NCI-H1092 (cell line): ENCODE results near the gene ITPKB.

ENCODE experiments used
- DNase-seq: peaks from one replicate; lab custom pipeline; 2025; lab: John Stamatoyannopoulos, UW

ITPKB gene

DNA sequence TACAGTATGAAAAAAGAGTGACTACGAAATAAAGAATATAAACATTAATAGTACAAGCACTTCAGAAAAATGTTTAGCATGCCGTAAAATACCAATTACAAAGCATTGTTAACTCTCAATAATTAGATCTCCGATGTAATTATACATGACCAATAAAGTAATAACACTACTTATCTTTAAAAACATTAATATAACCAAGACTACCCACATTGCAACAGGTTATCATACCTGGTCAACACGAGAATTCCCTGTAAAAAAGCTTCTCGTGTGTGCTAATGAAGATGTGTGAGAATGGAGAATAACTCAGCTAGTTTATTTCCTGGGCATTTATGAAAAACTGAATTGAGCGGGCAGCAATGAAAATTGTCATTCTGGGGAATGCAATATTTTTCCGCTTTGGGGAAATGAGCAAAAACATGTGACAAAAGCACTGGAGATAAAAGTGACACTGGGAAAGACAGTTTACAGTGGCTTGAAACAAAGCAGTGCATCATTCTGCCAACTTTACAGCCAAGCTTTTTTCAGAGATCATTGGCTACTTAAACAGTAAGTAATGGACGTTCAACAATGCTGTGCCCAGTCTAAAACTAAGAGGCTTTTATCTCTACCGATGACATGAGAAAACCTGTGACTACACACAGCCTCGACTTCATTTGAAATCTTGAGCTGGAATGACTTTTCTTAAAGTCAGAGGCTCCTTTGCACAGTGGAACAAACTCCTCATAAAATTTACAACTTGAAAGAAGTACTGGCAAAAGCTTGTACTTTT is 34.7 kb downstream of the ITPKB start:
- no peak for DNase-seq

DNA sequence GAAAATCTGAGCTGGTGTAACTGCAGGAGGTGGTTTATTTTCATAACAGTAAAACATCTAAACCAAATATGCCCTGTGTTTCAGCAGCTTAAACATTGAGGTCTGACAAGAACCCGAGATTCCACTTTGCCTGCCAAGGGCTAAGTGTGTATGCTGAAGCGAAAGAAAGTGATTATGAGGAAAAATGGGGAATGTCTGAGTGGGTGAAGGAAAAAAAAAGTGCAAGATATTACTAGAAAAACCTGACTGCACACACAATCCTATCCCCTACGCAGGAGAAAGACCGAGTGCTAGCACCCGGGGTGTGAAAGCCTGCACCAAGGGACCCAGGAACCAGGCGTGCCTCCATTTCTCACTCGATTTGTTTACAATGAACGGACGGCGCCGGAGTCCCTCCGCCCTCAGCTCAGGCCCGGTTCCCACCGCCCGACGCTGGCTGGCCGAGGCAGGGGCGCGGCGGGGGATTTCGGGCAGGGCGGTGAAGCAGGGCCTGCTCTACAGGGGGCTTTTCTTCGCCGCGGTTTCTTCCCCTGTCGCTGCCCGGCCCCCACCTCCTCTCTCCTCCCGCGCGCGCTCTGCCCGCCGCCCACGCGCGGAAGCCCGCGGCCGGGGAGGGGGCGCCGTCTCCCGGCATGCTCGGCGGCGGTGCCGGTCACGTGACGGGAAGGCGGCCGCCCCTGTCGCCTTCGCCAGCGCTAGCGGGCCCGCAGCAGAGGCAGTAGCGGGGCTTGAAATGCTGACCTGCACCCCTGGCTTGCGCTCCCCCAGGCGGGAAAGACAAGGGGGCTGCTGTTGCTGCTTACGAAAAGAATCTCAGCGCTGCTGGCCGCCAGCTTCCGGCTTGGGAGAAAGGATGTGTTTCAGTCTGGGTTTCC is 35.9 kb downstream of the ITPKB start:
- DNase-seq: peak; percentile 58

DNA sequence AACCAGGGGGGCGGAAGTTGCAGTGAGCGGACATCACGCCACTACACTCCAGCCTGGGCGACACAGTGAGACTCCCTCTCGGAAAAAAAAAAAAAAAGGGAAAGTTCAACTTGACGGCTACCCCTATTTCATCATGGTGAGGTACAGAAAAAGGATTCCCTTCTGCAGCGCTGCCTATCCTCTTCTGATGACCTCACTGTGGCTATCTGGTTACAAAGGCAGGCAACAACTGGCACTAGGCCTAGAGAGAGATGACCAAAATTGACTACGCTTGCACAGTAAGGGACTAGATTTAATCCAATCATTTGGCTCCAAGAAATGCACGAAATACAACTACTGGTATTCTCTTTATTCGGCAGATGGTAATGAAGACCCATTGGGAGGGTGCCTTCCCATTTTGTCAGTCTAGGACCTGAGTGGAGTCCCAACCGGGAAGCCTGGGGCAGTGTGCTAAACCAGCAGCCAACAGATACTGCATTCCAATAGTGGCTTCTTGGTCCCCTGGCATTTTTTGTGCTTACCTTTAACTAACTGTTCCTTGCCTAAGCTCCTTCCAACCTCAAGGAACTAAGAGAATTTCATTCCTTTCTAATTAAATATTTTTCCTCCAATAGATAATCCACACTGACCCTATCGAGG is 36.6 kb downstream of the ITPKB start:
- DNase-seq: no peak

DNA sequence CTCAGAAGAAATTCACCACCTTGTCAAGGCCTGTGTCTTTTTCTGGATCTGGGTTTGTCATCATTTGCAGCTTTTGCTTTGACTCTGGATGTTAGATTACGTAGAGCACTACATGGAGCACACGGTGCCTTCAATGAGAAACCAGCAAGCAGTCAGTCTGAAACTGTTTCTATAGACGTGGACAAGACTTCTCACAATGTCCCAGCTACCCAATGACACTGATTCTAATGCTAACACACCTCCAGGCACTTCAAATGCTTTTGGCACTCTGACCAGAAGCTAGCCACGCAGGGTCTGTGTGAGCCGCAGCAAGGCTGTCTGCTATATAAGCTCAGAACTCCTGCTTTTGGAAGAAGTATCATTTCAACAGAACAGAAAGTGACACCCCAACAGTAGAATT is 38.2 kb downstream of the ITPKB start:
- no peak for DNase-seq

DNA sequence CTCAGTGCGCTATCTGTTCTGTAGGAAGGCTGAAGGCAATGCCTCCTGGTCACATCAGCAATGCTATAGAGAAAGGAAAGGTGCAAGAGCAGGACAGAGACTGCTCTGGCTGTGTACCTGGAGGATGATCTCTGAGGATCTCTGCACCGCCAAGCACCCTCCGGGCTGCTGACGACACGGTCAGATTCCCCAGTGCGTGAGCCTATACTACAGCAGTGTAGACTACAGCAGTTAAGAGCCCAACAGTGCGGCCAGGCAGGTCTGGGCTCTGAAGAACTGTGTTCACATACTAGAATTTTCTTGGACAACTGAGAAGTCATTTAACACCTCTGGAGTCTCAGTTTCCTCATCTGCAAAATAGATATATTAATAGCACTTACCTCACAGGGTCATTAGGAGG is 39.9 kb downstream of the ITPKB start:
- no peak for DNase-seq

DNA sequence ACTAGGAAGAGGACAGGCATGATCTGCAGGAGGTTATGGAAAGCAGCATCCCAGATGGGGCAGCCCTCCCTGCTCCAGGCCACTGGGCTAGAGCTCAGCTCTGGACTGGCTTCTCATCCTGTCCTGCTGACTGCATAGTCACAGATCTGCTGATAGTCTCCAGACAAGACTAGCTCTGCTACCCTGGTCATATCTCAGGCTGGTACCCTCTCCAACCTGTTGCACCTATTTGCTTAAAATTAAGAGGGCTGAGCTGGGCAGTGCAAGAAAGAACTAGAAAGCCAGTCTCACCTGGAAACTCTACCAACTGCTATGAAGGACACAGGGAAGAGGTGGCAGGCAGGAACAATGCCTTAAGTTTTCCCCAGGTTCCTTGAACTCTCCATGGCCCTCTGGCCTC is 40.4 kb downstream of the ITPKB start:
- DNase-seq: no peak

DNA sequence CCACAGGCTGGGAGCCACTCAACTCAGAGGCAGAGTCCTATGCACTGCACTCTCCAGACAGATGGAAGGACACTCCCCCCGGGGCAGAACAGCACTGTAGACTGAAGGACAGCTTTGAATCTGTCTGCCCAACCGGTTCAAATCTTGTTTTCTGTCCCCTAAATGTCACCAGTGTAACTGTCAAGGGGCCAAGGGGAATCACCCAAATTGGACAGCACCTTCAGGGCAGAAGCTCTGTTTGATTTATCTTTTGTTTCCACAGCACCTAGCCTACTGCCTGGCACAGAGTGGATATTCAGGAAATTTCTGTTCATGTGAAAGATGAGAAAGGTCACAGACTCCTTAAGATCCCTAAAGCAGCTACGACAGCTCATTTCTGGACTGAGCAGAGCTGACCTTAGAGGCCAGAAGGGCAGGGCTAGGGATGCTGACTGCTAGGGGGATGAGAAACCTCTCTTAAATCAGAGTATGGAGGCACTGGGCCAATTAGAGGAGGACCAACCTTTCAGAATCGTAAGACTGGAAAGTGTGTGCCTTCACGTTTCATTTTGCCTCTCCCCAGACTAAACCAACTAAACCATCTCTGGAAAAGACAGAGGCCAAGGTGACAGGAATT is 41.0 kb downstream of the ITPKB start:
- DNase-seq: no peak

DNA sequence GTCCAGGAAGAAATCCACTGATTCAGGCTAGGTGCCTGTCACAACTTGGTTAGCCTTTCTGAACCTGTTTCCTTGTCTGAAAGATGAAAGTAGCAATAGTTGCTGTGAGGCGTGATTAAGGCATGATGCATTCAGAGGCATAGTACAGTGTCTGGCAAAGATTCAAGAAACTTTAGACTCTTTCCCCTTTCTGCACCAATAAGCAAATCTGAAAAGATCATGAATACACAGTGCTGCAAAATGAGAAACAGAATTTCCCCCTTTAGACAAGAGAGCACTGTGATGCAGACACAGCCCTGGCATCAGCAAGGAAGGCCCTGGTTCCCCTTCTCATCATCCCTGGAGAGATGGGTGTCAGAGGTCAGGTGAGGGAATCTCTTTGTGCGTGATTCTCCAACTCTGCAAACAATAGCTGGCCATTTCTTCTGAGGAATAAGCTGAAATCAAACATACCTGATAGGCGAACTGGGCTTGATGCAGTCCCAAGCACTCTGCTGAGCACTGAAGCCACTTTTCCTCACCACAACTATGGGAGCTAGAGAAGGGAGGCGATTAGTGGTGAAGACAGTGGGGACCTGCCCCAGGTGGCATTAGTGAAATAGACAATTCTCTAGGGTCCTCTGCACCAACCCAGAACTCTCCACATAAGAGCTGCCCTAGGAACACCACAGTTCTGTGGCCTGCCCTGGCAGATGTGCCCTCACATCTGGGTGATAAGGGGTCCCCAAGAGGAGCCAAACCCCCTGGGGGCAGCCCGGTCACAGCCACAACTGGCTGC is 41.7 kb downstream of the ITPKB start:
- DNase-seq: no peak

DNA sequence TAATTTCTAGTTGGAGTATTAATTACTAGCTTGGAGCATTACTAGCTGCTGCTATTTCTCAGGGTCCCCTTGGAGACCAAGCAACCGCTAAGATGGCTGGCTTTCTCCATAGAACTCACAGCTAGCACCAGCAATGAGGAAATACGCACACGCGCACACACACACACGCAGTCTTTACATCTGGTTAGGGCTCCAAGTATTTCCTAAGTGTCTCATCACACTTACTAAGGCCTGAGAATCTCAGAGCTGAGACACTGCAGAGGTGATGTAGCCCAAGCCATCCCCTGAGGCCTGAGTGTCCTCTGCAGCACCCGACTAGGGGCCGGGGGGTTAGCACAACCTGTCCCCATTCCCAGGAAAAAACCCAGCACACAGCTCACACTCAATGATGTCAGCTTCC is 42.5 kb downstream of the ITPKB start:
- no peak for DNase-seq

DNA sequence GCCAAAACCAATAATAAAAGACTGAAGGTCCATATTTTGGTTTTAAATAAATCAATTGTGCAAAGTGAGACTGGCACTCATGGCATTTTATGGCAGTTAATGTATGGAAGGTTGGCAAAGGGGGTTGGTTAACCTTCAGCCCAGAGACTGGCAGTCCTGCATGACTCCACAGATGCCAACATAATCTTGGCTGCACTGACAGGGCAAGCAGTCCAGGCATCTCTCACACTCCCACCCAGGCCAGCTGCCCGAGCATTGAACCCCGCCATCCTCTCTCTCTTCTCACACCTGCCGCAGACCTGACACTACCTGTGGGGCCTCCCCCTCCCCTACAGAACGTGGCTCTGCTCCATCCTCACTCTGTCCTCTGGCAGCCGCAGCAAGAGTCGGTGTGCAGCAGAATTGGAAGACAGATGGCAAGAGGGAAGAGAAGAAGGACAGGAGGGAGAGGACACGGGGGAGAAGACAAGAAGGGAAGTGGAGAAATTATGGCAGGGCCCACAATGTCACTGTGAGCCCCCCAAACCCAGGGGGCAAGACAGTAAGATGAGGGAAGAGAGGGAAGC is 43.7 kb downstream of the ITPKB start:
- DNase-seq: no peak

DNA sequence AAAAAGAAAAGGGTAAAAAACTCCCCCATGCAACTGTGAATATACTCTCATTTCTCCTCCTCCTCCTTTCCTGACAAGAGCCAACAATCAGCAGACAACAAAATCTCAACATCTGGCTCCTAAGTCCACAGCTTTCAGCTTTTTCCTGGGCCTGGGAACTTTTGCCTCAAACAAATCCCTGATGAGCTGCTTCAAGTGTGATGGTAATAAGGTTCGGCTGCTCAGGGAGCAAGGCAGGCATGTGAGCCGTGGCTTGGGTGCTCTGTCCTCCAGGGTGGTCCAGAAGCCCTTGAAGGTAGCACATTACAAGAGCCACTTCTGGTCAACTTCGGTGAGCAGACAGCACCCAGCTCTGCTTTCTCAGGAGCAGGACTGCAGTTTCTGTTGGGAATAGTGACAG is 46.3 kb downstream of the ITPKB start:
- no peak for DNase-seq

DNA sequence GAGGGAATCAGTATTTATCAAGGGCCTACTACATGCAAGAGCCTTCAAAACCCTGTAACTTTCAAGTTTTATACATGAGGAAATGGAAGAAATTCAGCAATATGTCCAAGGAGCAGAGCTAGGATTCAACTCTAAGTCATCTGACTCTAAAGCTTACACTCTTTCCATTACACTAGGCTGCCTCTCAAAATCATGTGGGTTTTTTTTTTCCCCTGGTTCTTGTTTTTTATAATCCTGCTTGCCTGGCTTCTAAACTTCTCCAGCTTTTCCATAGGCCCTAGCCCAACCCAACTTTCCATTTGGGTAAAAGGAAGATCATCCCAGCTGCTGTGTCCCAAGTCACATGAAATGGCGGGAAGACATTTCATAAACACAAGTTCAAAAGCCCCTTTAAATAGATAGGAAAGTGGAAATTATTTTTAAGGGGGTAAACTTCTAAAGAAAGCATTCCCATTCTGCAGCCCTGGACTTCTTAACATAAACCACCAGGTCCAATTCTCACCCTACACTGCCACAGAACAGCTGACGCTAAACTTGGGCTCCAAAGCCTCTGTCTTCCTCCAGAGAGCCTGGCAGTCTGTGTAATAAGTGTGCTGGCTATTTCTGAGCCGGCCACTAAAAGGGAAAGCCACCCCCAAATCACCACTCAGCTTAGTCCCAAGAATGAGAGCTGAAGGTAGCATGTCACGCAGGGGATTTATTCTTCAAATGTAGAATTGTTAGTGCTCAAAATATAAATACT is 46.9 kb downstream of the ITPKB start:
- no peak for DNase-seq

DNA sequence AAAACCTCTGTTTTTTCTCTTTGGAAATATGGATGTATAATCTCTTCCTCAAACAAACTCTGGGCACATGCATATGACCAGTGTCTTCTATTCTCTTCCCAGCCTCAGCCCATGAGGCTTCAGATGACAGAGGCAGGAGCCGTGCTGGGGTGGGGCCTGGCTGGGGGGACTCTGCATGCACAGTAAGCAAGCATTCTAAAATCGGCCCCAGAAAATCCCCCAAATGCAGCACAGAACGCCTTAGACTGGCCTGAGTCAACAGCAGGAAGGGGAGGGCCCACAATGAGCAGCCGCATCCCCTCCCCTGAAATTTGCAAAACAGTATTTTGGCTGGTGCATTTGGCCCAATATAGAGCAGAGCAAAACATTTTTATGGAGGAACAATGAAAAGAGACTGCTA is 47.8 kb downstream of the ITPKB start:
- DNase-seq: no peak

DNA sequence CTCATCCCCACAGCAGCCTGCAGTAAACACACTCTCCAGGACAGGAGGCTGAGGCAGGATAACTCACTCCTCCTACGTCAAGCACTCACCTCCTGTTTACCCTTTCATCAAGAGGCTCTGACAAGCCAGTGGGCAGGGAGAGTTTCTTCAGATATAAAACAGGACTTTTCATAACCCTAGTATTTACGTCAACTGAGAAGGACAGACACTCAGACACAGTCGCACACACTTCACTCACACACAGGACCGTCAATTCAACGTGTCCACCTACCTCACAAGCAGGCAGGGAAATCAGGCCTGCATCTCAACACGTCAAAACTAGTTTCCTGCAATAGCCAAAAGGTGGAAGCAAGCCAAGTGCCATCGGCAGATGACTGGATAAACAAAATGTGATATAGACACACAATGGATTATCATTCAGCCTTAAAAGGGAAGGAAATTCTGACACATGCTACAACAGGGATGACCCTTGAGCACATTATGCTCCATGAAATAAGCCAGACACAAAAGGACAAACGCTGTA is 48.6 kb downstream of the ITPKB start:
- no peak for DNase-seq

DNA sequence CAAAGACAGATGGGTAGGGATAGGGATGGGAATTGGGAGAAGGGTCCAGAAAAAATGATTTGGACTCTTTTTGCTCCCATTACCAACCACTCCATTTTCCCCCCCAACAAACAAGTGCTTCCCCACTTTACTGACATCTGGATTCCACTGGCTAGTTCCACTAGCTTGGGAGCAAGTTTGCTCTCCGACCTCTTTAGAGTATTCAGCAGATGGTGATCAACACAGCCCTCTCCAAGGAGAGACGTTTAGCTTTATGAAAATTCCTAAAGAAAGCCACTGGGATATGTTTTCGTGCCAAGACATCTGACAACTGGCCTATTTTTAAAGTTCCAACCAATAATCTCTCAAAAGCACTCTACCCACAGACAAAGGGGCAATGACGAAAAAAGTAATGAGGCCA is 50.3 kb downstream of the ITPKB start:
- no peak for DNase-seq

DNA sequence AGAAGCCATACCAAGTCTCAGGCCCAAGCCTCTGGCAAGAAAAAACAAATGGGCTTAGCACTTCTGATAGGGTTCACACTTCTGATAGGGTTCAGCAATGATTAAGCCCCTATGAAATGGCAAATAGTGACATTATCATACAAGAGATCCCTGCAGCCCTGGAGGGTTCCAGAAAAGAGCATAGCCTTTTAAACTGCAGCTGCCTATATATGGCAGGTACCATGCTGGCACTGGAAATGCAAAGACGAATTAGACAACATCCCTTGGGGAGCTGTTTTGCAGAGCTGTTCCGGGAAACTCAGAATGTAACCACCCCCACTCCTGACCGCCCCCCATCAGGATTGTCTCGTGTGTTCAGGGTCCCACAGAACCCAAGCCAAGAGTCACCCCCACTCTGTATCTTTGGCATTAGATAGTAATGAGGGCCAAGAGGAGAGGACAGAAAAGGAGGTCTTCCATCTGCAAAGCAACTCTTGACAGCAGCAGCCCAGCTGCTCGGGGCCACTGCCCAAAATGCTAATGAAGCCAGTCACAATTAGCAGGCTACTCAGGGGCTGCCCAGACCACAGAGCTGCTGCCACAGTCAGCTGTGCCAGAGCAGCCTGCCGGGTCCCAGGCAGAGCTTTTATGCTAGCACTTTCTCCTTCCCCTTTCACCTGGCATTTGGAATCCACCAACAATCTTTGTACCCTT is 50.9 kb downstream of the ITPKB start:
- DNase-seq: no peak

DNA sequence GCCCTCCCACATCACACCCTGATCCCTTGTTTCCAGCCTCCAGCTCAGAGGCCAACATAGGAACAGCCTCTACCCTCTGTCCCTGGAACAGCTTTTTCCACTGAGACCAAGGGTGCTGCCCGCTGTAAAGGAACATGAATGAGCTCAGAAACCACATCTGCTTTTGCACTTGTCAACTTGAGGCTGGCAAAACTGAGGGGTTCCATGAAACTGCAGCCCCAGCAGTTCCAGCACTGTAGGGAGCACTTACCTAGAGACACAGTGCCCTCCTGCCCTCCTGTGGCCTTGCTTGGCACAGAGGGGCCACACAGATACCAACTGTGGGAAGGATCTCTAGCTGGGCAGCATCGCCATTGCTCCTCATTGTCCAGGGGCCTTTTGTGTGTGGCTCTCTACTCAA is 51.7 kb downstream of the ITPKB start:
- DNase-seq: no peak

DNA sequence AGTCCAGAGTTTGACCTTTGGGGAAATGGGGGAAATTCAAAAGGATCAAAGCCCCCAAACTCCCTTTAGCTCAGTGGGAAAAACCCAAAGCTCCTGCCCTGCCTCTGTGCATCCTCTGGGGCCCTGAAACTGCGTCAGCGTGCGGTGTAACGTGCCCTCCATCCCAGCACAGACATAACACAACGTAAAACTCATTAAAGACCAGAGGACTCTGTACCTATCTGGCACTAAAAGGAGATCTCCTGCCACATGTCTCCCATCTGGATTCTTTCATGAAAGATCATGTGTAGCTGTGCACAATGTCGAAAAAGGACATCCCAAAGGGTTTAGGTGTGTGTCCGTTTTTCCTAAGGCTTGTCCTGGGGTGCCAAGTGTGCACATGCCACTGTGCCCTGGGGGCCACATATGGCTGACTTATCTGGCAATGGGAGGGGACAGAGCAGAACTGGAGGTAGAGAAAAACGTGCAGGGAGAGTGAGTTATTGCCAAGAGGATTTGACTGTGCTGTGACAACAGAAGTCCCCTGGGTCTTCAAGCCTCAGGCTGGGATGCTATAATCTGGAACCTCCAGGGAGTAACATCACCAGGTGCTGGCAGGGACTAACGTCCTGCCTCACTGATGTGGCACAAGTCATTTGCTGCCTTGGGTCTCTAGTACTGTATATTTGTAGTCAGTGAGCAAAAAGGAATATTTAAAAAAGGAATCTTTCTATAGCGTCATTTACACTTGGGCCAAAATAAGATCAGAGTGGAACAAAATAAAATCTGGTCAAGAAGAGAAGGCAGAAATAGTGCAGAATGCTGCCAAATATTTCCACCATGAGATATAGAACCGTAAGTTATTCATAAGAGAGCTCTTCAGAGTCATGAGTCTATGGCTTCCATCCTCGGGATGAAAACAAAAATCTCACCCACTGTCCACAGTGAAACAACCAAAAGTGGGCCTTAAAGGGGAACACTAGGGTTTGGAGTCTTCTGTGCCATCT is 52.3 kb downstream of the ITPKB start:
- no peak for DNase-seq
